ENCODE measurements around the gene MBNL1.

MBNL1 gene

GRCh38 chr3:152271501-152272236, 2.9 kb downstream of the MBNL1 start:
- Histone ChIP-seq H3K9ac (ENCODE audit: low read depth, low read length) (peak overlapping the region; percentile 93), H3K4me1 (ENCODE audit: insufficient read depth, low read length) (peaks cover 80% of the 10 kb centered on the region), H3K27ac (ENCODE audit: low read length) (peak overlapping the region; percentile 13), H2AFZ (ENCODE audit: low read depth, low read length) (no peak overlapping the region), H3K79me2 (ENCODE audit: insufficient read depth, low read length) (peaks cover 99% of the 10 kb centered on the region), H3K9me3 (ENCODE audit: insufficient read depth, low read length, severe bottlenecking) (no peaks in the 10 kb centered on the region), H3K4me2 (ENCODE audit: insufficient read depth, low read length) (peak overlapping the region; percentile 74), H3K4me3 (ENCODE audit: low read depth in 1 of 2, low read length in 2 of 2) (peak overlapping the region; percentile 53 to 68; a peak in 3 of 4 replicates), H3K27me3 (ENCODE audit: insufficient read depth, low read length, poor library complexity) (no peaks in the 10 kb centered on the region), H4K20me1 (ENCODE audit: insufficient read depth, low read length) (peaks cover 60% of the 10 kb centered on the region), H3K36me3 (ENCODE audit: insufficient read depth, low read length) (peaks cover 25% of the 10 kb centered on the region)
- no peak for DNase-seq
- TF ChIP-seq EZH2 (IDR thresholded peaks at IDR 0.05; ENCODE audit: borderline replicate concordance, low read depth, low read length, severe bottlenecking) (no peak), CTCF (IDR thresholded peaks at IDR 0.05; ENCODE audit: borderline replicate concordance, extremely low read depth, low read length, poor library complexity, severe bottlenecking) (no peak)
- ATAC-seq (ENCODE audit: insufficient read depth, low read depth): no peak

DNA sequence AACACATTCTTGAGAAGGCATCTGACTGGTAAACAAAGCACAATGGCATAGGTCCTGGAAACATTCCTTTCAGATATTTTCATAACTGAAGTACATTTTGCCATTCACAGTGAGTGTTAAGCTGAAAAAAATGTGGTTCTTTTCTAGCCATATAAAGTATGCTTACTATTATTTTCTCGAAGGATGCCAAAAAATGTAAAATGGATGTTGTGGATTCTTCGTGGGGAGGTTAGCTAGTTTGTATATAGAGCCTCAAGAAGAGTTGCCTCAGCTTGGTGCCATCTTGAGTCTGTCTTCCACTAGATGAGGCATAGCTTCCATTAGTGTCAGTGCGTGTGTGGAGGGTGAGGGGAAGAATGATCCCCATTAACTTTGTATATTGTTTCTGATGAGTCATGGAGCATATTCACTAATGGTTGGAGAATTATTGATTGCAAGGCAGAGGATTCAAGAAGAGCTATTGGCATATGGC, 4.1 kb downstream of the MBNL1 start:
- no peak overlapping the region for H3K9ac ChIP-seq (ENCODE audit: low read depth, low read length)
- peak overlapping the region in 1 of 2 experiments; percentile 68; a peak in 2 of 4 replicates for H3K4me3 ChIP-seq (ENCODE audit: low read depth in 1 of 2, low read length in 2 of 2)

DNA sequence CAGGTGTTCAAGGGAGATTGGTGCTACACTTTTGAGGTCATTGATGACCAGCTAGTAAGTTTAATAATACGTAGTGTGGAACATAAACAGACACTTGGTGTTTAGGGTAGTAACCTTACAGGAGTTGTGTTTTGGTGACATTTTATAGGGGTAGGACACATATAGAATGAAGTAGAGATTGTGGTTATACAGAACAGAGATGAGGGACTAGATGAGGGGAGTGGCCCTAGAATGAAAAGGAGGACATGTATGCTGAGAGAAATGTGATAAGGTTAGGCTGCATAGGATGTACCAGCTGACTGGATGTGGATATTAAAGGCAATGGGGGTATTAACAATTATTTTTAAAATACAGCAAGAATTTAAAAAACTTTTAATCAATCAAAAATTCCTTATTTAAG, 8.0 kb downstream of the MBNL1 start:
- H3K4me3 ChIP-seq (ENCODE audit: low read depth in 1 of 2, low read length in 2 of 2): no peak overlapping the region
- ATAC-seq (ENCODE audit: insufficient read depth, low read depth) (peak; percentile 56), DNase-seq (no peak)
- peak overlapping the region; percentile 28; the same call in 1 of the 2 replicates for H3K4me2 ChIP-seq (ENCODE audit: insufficient read depth, low read length)
- H3K27me3 ChIP-seq (ENCODE audit: insufficient read depth, low read length, poor library complexity): no peaks in the 10 kb centered on the region
- no peak overlapping the region for H3K27ac ChIP-seq (ENCODE audit: low read length)
- H3K36me3 ChIP-seq (ENCODE audit: insufficient read depth, low read length): peaks cover 10% of the 10 kb centered on the region
- no peaks in the 10 kb centered on the region for H3K9me3 ChIP-seq (ENCODE audit: insufficient read depth, low read length, severe bottlenecking)
- peaks cover 80% of the 10 kb centered on the region for H4K20me1 ChIP-seq (ENCODE audit: insufficient read depth, low read length)
- TF ChIP-seq EZH2 (IDR thresholded peaks at IDR 0.05; ENCODE audit: borderline replicate concordance, low read depth, low read length, severe bottlenecking): no peak
- no peak for TF ChIP-seq CTCF (IDR thresholded peaks at IDR 0.05; ENCODE audit: borderline replicate concordance, extremely low read depth, low read length, poor library complexity, severe bottlenecking)
- no peak overlapping the region for H3K9ac ChIP-seq (ENCODE audit: low read depth, low read length)
- no peak overlapping the region for H2AFZ ChIP-seq (ENCODE audit: low read depth, low read length)
- H3K79me2 ChIP-seq (ENCODE audit: insufficient read depth, low read length): peaks cover 100% of the 10 kb centered on the region
- H3K4me1 ChIP-seq (ENCODE audit: insufficient read depth, low read length): peaks cover 94% of the 10 kb centered on the region

More for the DNA sequence above, 4.1 kb downstream of the MBNL1 start:
- Histone ChIP-seq H4K20me1 (ENCODE audit: insufficient read depth, low read length) (peaks cover 63% of the 10 kb centered on the region), H3K4me1 (ENCODE audit: insufficient read depth, low read length) (peaks cover 78% of the 10 kb centered on the region), H3K9me3 (ENCODE audit: insufficient read depth, low read length, severe bottlenecking) (no peaks in the 10 kb centered on the region), H3K79me2 (ENCODE audit: insufficient read depth, low read length) (peaks cover 99% of the 10 kb centered on the region), H3K36me3 (ENCODE audit: insufficient read depth, low read length) (peaks cover 25% of the 10 kb centered on the region), H3K27ac (ENCODE audit: low read length) (peak overlapping the region; percentile 46), H3K4me2 (ENCODE audit: insufficient read depth, low read length) (peak overlapping the region; percentile 74), H3K27me3 (ENCODE audit: insufficient read depth, low read length, poor library complexity) (no peaks in the 10 kb centered on the region), H2AFZ (ENCODE audit: low read depth, low read length) (no peak overlapping the region)
- ATAC-seq (ENCODE audit: insufficient read depth, low read depth) (no peak), DNase-seq (no peak)
- TF ChIP-seq CTCF (IDR thresholded peaks at IDR 0.05; ENCODE audit: borderline replicate concordance, extremely low read depth, low read length, poor library complexity, severe bottlenecking) (no peak), EZH2 (IDR thresholded peaks at IDR 0.05; ENCODE audit: borderline replicate concordance, low read depth, low read length, severe bottlenecking) (no peak)

Data from DND-41 (cell line).